Upper lobe of left lung (tissue), 4 donors: Measurements from ENCODE around the gene ZNF783.

Experiments
- CTCF ChIP-seq, 6 experiments: fragments of 450-650 bp in 4 of 6; fragments of 200-600 bp in 2 of 6; sonication (generic) in 2 of 6; IDR thresholded peaks; one replicate each; pipeline ENCODE4 v1.5.1; 2016 to 2019; ENCODE audit warnings: antibody characterized with exemption in 6 of 6
- EP300 ChIP-seq, 4 donors: sonication (generic); formaldehyde crosslinking; IDR thresholded peaks; one replicate each; pipeline ENCODE4 v1.5.1; 2017; ENCODE audit warnings: antibody characterized with exemption in 4 of 4, control low read depth in 2 of 4
- POLR2AphosphoS5 ChIP-seq, 2 donors: sonication (generic); formaldehyde crosslinking; IDR thresholded peaks; one replicate each; pipeline ENCODE4 v1.5.1; 2017; ENCODE audit warnings: antibody characterized with exemption in 2 of 2

DNA sequence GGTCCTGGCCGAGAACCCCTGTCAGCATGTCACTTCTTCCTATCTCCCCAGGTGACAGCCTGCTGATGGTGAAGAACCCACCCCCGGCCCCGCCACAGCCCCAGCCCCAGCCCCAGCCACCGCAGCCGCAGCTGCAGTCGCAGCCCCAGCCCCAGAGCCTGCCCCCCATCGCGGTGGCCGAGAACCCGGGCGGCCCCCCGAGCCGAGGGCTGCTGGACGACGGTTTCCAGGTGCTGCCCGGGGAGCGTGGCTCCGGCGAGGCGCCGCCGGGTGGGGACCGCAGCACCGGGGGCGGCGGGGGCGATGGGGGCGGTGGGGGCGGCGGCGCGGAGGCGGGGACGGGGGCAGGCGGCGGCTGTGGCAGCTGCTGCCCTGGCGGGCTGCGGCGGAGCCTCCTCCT lies 38.2 kb upstream of the ZNF783 start:
- TF ChIP-seq EP300 (IDR thresholded peaks at IDR 0.05) (no peak), CTCF (IDR thresholded peaks at IDR 0.05) (no peak), POLR2AphosphoS5 (IDR thresholded peaks at IDR 0.05) (no peak)
